Measurements from ENCODE around the gene GIPR. TPM values are rescaled to one million over a fixed set of nuclear protein-coding genes. Genes with fewer than 3 reads are reported as not detected.

GIPR gene
- total and polyA plus RNA-seq, 2 of the 13 experiments (the other 11 are each of a cell fraction or from before 2014, with no cell fraction given), result 0.15 to 1.2 TPM

- TF ChIP-seq ZMYM2 (CRISPR knock-in tag; IDR thresholded peaks at IDR 0.05), result no peak
- 0 out of 2 replicates have a peak, but pooled peaks have one; percentile 7 for TF ChIP-seq ZXDC (CRISPR knock-in tag; IDR thresholded peaks at IDR 0.05)
- TF ChIP-seq PAWR (CRISPR knock-in tag; IDR thresholded peaks at IDR 0.05; ENCODE audit: borderline replicate concordance), result no peak
- 0 out of 2 replicates have a peak, but pooled peaks have one; percentile 23 for TF ChIP-seq DPF2 (CRISPR knock-in tag; IDR thresholded peaks at IDR 0.05; ENCODE audit: borderline replicate concordance, low read depth)
- TF ChIP-seq SP140L (CRISPR knock-in tag; IDR thresholded peaks at IDR 0.05; ENCODE audit: borderline replicate concordance), result no peak
- TF ChIP-seq ZNF331 (CRISPR knock-in tag; IDR thresholded peaks at IDR 0.05), result no peak
- TF ChIP-seq UBTF (CRISPR knock-in tag; IDR thresholded peaks at IDR 0.05), result 0 out of 2 replicates have a peak, but pooled peaks have one; percentile 27
- TF ChIP-seq EZH2 (conservative IDR thresholded peaks at IDR 0.05; ENCODE audit: low read depth, low read length), result no peak
- TF ChIP-seq RBFOX2 (IDR thresholded peaks at IDR 0.05; ENCODE audit: low read depth, low read length), result 0 out of 2 replicates have a peak, but pooled peaks have one; percentile 30
- no peak for TF ChIP-seq BRF2 (CRISPR knock-in tag; IDR thresholded peaks at IDR 0.05)
- TF ChIP-seq ZNF18 (CRISPR knock-in tag; IDR thresholded peaks at IDR 0.05; ENCODE audit: insufficient replicate concordance), result peak; percentile 8
- no peak for TF ChIP-seq PRPF4 (IDR thresholded peaks at IDR 0.05; ENCODE audit: low read depth, low read length, poor library complexity, severe bottlenecking)
- TF ChIP-seq SIN3A (IDR thresholded peaks at IDR 0.05; ENCODE audit: borderline replicate concordance, low read depth, low read length), result no peak
- TF ChIP-seq ZNF280D (CRISPR knock-in tag; IDR thresholded peaks at IDR 0.05), result 0 out of 2 replicates have a peak, but pooled peaks have one; percentile 3
- TF ChIP-seq ZNF326 (CRISPR knock-in tag; IDR thresholded peaks at IDR 0.05; ENCODE audit: borderline replicate concordance), result no peak
Observed at GRCh38 chr19:45717983-45718650, 50.1 kb downstream of the GIPR start (continued).
